Hepatocyte (in vitro differentiated cells): Measurements from ENCODE around the gene FSCN2. TPM values are rescaled to one million over a fixed set of nuclear protein-coding genes. Genes with fewer than 3 reads are reported as not detected.

Experiments used
- DNase-seq: peaks from one replicate; pipeline ENCODE4 v3.0.0-alpha.2; 2016; ENCODE audit warnings: low spot score
- H2AFZ ChIP-seq: fragments of 200-600 bp; sonication (generic); 2 replicates; pipeline ENCODE4 v1.6.0; 2016; ENCODE audit warnings: antibody characterized with exemption, mild to moderate bottlenecking
- H3K27ac ChIP-seq: fragments of 200-600 bp; sonication (generic); 2 replicates; pipeline ENCODE4 v1.5.1; 2016; ENCODE audit warnings: mild to moderate bottlenecking
- H3K27me3 ChIP-seq: fragments of 200-600 bp; sonication (generic); 2 replicates; pipeline ENCODE4 v1.6.1; 2016
- H3K36me3 ChIP-seq: fragments of 200-600 bp; sonication (generic); replicated peaks from 2 replicates; pipeline ENCODE4 v1.5.1; 2016; ENCODE audit warnings: low read depth; ENCODE audit not compliant: insufficient read depth
- H3K4me1 ChIP-seq: fragments of 200-600 bp; sonication (generic); 2 replicates; pipeline ENCODE4 v1.5.1; 2016; ENCODE audit warnings: mild to moderate bottlenecking, moderate library complexity; ENCODE audit not compliant: insufficient read depth
- H3K4me2 ChIP-seq: fragments of 200-600 bp; sonication (generic); 2 replicates; pipeline ENCODE4 v1.6.0; 2016
- H3K4me3 ChIP-seq: fragments of 200-600 bp; sonication (generic); 2 replicates; pipeline ENCODE4 v1.5.1; 2016; ENCODE audit warnings: mild to moderate bottlenecking
- H3K79me2 ChIP-seq: fragments of 200-600 bp; sonication (generic); 2 replicates; pipeline ENCODE4 v1.6.0; 2017; ENCODE audit warnings: mild to moderate bottlenecking
- H3K9me2 ChIP-seq: fragments of 200-600 bp; sonication (generic); replicated peaks from 2 replicates; pipeline ENCODE4 v1.6.0; 2017; ENCODE audit warnings: mild to moderate bottlenecking; ENCODE audit not compliant: insufficient read depth
- H3K9me3 ChIP-seq: fragments of 200-600 bp; sonication (generic); 2 replicates; pipeline ENCODE4 v1.5.1; 2016; ENCODE audit warnings: low read depth, mild to moderate bottlenecking
- H4K20me1 ChIP-seq: fragments of 200-600 bp; sonication (generic); 2 replicates; pipeline ENCODE4 v1.6.0; 2016; ENCODE audit warnings: mild to moderate bottlenecking; ENCODE audit not compliant: insufficient read depth, poor library complexity, severe bottlenecking
- CTCF ChIP-seq: fragments of 200-600 bp; sonication (generic); IDR thresholded peaks from 2 replicates; pipeline ENCODE4 v1.5.1; 2016; ENCODE audit warnings: antibody characterized with exemption, mild to moderate bottlenecking; ENCODE audit not compliant: poor library complexity
- EZH2 ChIP-seq: fragments of 200-600 bp; sonication (generic); IDR thresholded peaks from 2 replicates; pipeline ENCODE4 v1.6.1; 2016; ENCODE audit warnings: antibody characterized with exemption, mild to moderate bottlenecking, borderline replicate concordance
- EZH2phosphoT487 ChIP-seq: fragments of 200-600 bp; sonication (generic); IDR thresholded peaks from one replicate; pipeline ENCODE4 v1.6.1; 2018; ENCODE audit warnings: antibody characterized with exemption, mild to moderate bottlenecking, low read depth, moderate library complexity; ENCODE audit not compliant: unreplicated experiment, severe bottlenecking
- WGBS: methylation state at CpG from one replicate; pipeline ENCODE4 v1.1.6; 2016; ENCODE audit warnings: low lambda C conversion rate; ENCODE audit errors: missing lambda C conversion rate; 5-methylcytosine and 5-hydroxymethylcytosine counted together
- polyA plus RNA-seq: library from polyadenylated mRNA; unstranded; fragments of >200 nt; fragmentation: Nextera tagmentation; extraction: Ambion mirVana; gene quantifications from 2 replicates; pipeline ENCODE4 v1.2.1, GENCODE V29; 2016
- total RNA-seq: library from RNA; depleted of rRNA; stranded (reverse); fragments of >200 nt; gene quantifications from 2 replicates; pipeline ENCODE4 v1.2.3, GENCODE V29; 2014

Gene FSCN2
- total and polyA plus RNA-seq, 2 experiments from 2014 or later: 0.40 to 3.7 TPM

- H3K4me2 ChIP-seq: peak overlapping the region; percentile 98
- peaks cover 27% of the 10 kb centered on the region for H3K4me1 ChIP-seq
- H3K9me3 ChIP-seq: no peaks in the 10 kb centered on the region
- no peaks in the 10 kb centered on the region for H3K9me2 ChIP-seq
- no peaks in the 10 kb centered on the region for H3K36me3 ChIP-seq
- no peak overlapping the region for H3K27ac ChIP-seq
- no peak overlapping the region for H3K4me3 ChIP-seq
- H2AFZ ChIP-seq: no peak overlapping the region
- no peaks in the 10 kb centered on the region for H3K27me3 ChIP-seq
- H4K20me1 ChIP-seq: no peaks in the 10 kb centered on the region
- TF ChIP-seq EZH2: no peak
- TF ChIP-seq EZH2phosphoT487: no peak
- no peak for TF ChIP-seq CTCF
- peaks cover 3% of the 10 kb centered on the region for H3K79me2 ChIP-seq
- DNase-seq: no peak
- WGBS: 74% methylated on average over 28 of the region's 29 CpGs
Observed at GRCh38 chr17:81483085-81483861, 44.9 kb upstream of the FSCN2 start.

GRCh38 chr17:81483862-81484194, 44.3 kb upstream of the FSCN2 start:
- Histone ChIP-seq H3K27me3 (no peaks in the 10 kb centered on the region), H3K9me2 (no peaks in the 10 kb centered on the region), H2AFZ (peak overlapping the region; percentile 69), H3K79me2 (peaks cover 7% of the 10 kb centered on the region), H3K36me3 (no peaks in the 10 kb centered on the region), H3K4me2 (peak overlapping the region; percentile 98), H3K4me3 (no peak overlapping the region), H3K9me3 (no peaks in the 10 kb centered on the region), H4K20me1 (no peaks in the 10 kb centered on the region), H3K4me1 (peaks cover 32% of the 10 kb centered on the region), H3K27ac (no peak overlapping the region)
- no peak for DNase-seq
- TF ChIP-seq EZH2 (no peak), CTCF (no peak), EZH2phosphoT487 (no peak)
- WGBS: 18% methylated on average over 30 of the region's 32 CpGs

- H4K20me1 ChIP-seq: no peaks in the 10 kb centered on the region
- peaks cover 7% of the 10 kb centered on the region for H3K79me2 ChIP-seq
- H3K36me3 ChIP-seq: no peaks in the 10 kb centered on the region
- H3K4me1 ChIP-seq: peaks cover 37% of the 10 kb centered on the region
- no peak overlapping the region for H3K4me3 ChIP-seq
- H2AFZ ChIP-seq: peak overlapping the region; percentile 73
- no peaks in the 10 kb centered on the region for H3K9me3 ChIP-seq
- DNase-seq: peak; percentile 94
- H3K9me2 ChIP-seq: no peaks in the 10 kb centered on the region
- WGBS: 10% methylated on average over 54 of the region's 60 CpGs
- no peak overlapping the region for H3K27ac ChIP-seq
- H3K4me2 ChIP-seq: peak overlapping the region; percentile 98
- TF ChIP-seq CTCF: peak; percentile 93
- TF ChIP-seq EZH2phosphoT487: no peak
- TF ChIP-seq EZH2: no peak
- no peaks in the 10 kb centered on the region for H3K27me3 ChIP-seq
Observed at GRCh38 chr17:81484195-81484979, 43.8 kb upstream of the FSCN2 start.
